ENCODE data around the gene PABPC3. TPM values are rescaled to one million over a fixed set of nuclear protein-coding genes. Genes with fewer than 3 reads are reported as not detected.

PABPC3 gene
- total and polyA plus RNA-seq, 7 experiments from 2014 or later, result 0.13 to 0.87 (median 0.22) TPM

- Histone ChIP-seq H3K36me3 (ENCODE audit: control insufficient read depth in 2 of 3, insufficient read depth in 3 of 3, low read length in 3 of 3) (no peaks in the 10 kb centered on the region), H3K27ac (ENCODE audit: low read depth, low read length) (no peak overlapping the region), H3K4me3 (ENCODE audit: low read length) (no peak overlapping the region), H3K9me3 (ENCODE audit: control insufficient read depth in 2 of 3, low read length in 3 of 3) (no peaks in the 10 kb centered on the region), H3K4me1 (ENCODE audit: control insufficient read depth in 2 of 2, insufficient read depth in 2 of 2, low read length in 2 of 2) (no peaks in the 10 kb centered on the region), H3K27me3 (ENCODE audit: control insufficient read depth in 2 of 2, insufficient read depth in 2 of 2, low read length in 2 of 2) (no peaks in the 10 kb centered on the region)
- Mint-ChIP-seq H3K4me3 (no peak overlapping the region), H3K4me1 (peaks cover 0 to 5% (median 0%) of the 10 kb centered on the region in 7 donors), H3K27me3 (peaks cover 12 to 29% (median 21%) of the 10 kb centered on the region in 5 donors), H3K36me3 (no peaks in the 10 kb centered on the region), H3K9me3 (peaks cover 0 to 10% (median 0%) of the 10 kb centered on the region in 11 donors), H3K27ac (no peak overlapping the region)
- intact Hi-C loops (cut with micrococcal nuclease), result no loop called here
- DNase-seq (no peak), ATAC-seq (no peak)
- ChIA-PET POLR2A (no interaction called here), CTCF (no interaction called here)
These were observed 13.4 kb downstream of the PABPC3 start for GRCh38 chr13:25109341-25109740.

- H3K27me3 Mint-ChIP-seq, result peaks cover 18 to 33% (median 25%) of the 10 kb centered on the region in 5 donors
- no peaks in the 10 kb centered on the region for H3K36me3 Mint-ChIP-seq
- H3K27ac Mint-ChIP-seq, result no peak overlapping the region
- intact Hi-C loops (cut with micrococcal nuclease), result loop anchor here in 1 of 2 donors (5.0 kb wide), 1 partner anchor 114 kb away; no protein-coding TSS in a partner anchor
- POLR2A ChIA-PET, result no interaction called here
- Histone ChIP-seq H3K4me1 (ENCODE audit: control insufficient read depth in 2 of 2, insufficient read depth in 2 of 2, low read length in 2 of 2) (no peaks in the 10 kb centered on the region), H3K36me3 (ENCODE audit: control insufficient read depth in 2 of 3, insufficient read depth in 3 of 3, low read length in 3 of 3) (no peaks in the 10 kb centered on the region), H3K27ac (ENCODE audit: low read depth, low read length) (no peak overlapping the region), H3K9me3 (ENCODE audit: control insufficient read depth in 2 of 3, low read length in 3 of 3) (no peaks in the 10 kb centered on the region), H3K27me3 (ENCODE audit: control insufficient read depth in 2 of 2, insufficient read depth in 2 of 2, low read length in 2 of 2) (no peaks in the 10 kb centered on the region), H3K4me3 (ENCODE audit: low read length) (no peak overlapping the region)
- H3K4me3 Mint-ChIP-seq, result no peak overlapping the region
- CTCF ChIA-PET, result interaction anchor here (0.6 kb wide), 1 partner anchor 73 kb away, joined by 3 read pairs; no protein-coding TSS in a partner anchor
- peaks cover 0 to 10% (median 0%) of the 10 kb centered on the region in 11 donors for H3K9me3 Mint-ChIP-seq
- peaks cover 0 to 6% (median 0%) of the 10 kb centered on the region in 7 donors for H3K4me1 Mint-ChIP-seq
- DNase-seq, result no peak
- no peak for ATAC-seq
These were observed 15.1 kb downstream of the PABPC3 start for GRCh38 chr13:25110956-25111584.

GRCh38 chr13:25111585-25111956, 15.6 kb downstream of the PABPC3 start:
- Mint-ChIP-seq H3K27ac (no peak overlapping the region), H3K4me3 (no peak overlapping the region), H3K9me3 (peaks cover 0 to 10% (median 0%) of the 10 kb centered on the region in 11 donors), H3K4me1 (peaks cover 0 to 6% (median 0%) of the 10 kb centered on the region in 7 donors), H3K36me3 (no peaks in the 10 kb centered on the region), H3K27me3 (peaks cover 22 to 33% (median 29%) of the 10 kb centered on the region in 5 donors)
- no peaks in the 10 kb centered on the region for H3K36me3 ChIP-seq (ENCODE audit: control insufficient read depth in 2 of 3, insufficient read depth in 3 of 3, low read length in 3 of 3)
- POLR2A ChIA-PET, result no interaction called here
- no peak for DNase-seq
- ATAC-seq, result no peak
- H3K9me3 ChIP-seq (ENCODE audit: control insufficient read depth in 2 of 3, low read length in 3 of 3), result no peaks in the 10 kb centered on the region
- no peak overlapping the region for H3K4me3 ChIP-seq (ENCODE audit: low read length)
- H3K4me1 ChIP-seq (ENCODE audit: control insufficient read depth in 2 of 2, insufficient read depth in 2 of 2, low read length in 2 of 2), result no peaks in the 10 kb centered on the region
- H3K27ac ChIP-seq (ENCODE audit: low read depth, low read length), result no peak overlapping the region
- CTCF ChIA-PET, result no interaction called here
- intact Hi-C loops (cut with micrococcal nuclease), result loop anchor here in 1 of 2 donors (5.0 kb wide), 1 partner anchor 114 kb away; no protein-coding TSS in a partner anchor
- H3K27me3 ChIP-seq (ENCODE audit: control insufficient read depth in 2 of 2, insufficient read depth in 2 of 2, low read length in 2 of 2), result no peaks in the 10 kb centered on the region

GRCh38 chr13:25112695-25113255, 16.8 kb downstream of the PABPC3 start:
- H3K4me1 ChIP-seq (ENCODE audit: control insufficient read depth in 2 of 2, insufficient read depth in 2 of 2, low read length in 2 of 2), result no peaks in the 10 kb centered on the region
- H3K36me3 ChIP-seq (ENCODE audit: control insufficient read depth in 2 of 3, insufficient read depth in 3 of 3, low read length in 3 of 3), result no peaks in the 10 kb centered on the region
- peaks cover 0 to 6% (median 0%) of the 10 kb centered on the region in 7 donors for H3K4me1 Mint-ChIP-seq
- H3K27me3 ChIP-seq (ENCODE audit: control insufficient read depth in 2 of 2, insufficient read depth in 2 of 2, low read length in 2 of 2), result no peaks in the 10 kb centered on the region
- no peak overlapping the region for H3K27ac Mint-ChIP-seq
- ATAC-seq (no peak), DNase-seq (no peak)
- no peak overlapping the region for H3K4me3 ChIP-seq (ENCODE audit: low read length)
- ChIA-PET POLR2A (no interaction called here), CTCF (no interaction called here)
- no peaks in the 10 kb centered on the region for H3K9me3 ChIP-seq (ENCODE audit: control insufficient read depth in 2 of 3, low read length in 3 of 3)
- no peaks in the 10 kb centered on the region for H3K36me3 Mint-ChIP-seq
- H3K27ac ChIP-seq (ENCODE audit: low read depth, low read length), result no peak overlapping the region
- no peak overlapping the region for H3K4me3 Mint-ChIP-seq
- peaks cover 23 to 39% (median 33%) of the 10 kb centered on the region in 5 donors for H3K27me3 Mint-ChIP-seq
- H3K9me3 Mint-ChIP-seq, result peaks cover 0 to 10% (median 0%) of the 10 kb centered on the region in 11 donors
- intact Hi-C loops (cut with micrococcal nuclease), result loop anchor here in 1 of 2 donors (5.0 kb wide), 1 partner anchor 115 kb away; no protein-coding TSS in a partner anchor

GRCh38 chr13:25114220-25114619, 18.3 kb downstream of the PABPC3 start:
- DNase-seq, result peak in 8 of 9 donors; percentile 12 to 59 (median 27)

GRCh38 chr13:25116044-25116443, 20.1 kb downstream of the PABPC3 start:
- no peak overlapping the region for H3K27ac Mint-ChIP-seq
- no peak overlapping the region for H3K4me3 Mint-ChIP-seq
- ChIA-PET CTCF (no interaction called here), POLR2A (no interaction called here)
- peaks cover 0 to 2% (median 0%) of the 10 kb centered on the region in 11 donors for H3K9me3 Mint-ChIP-seq
- peaks cover 28 to 58% (median 47%) of the 10 kb centered on the region in 5 donors for H3K27me3 Mint-ChIP-seq
- H3K4me1 Mint-ChIP-seq, result peaks cover 0 to 6% (median 0%) of the 10 kb centered on the region in 7 donors
- no peak overlapping the region for H3K27ac ChIP-seq (ENCODE audit: low read depth, low read length)
- no peak for ATAC-seq
- no peaks in the 10 kb centered on the region for H3K36me3 Mint-ChIP-seq
- no peaks in the 10 kb centered on the region for H3K36me3 ChIP-seq (ENCODE audit: control insufficient read depth in 2 of 3, insufficient read depth in 3 of 3, low read length in 3 of 3)
- no peaks in the 10 kb centered on the region for H3K9me3 ChIP-seq (ENCODE audit: control insufficient read depth in 2 of 3, low read length in 3 of 3)
- no peak for DNase-seq
- H3K4me1 ChIP-seq (ENCODE audit: control insufficient read depth in 2 of 2, insufficient read depth in 2 of 2, low read length in 2 of 2), result no peaks in the 10 kb centered on the region
- H3K4me3 ChIP-seq (ENCODE audit: low read length), result no peak overlapping the region
- no peaks in the 10 kb centered on the region for H3K27me3 ChIP-seq (ENCODE audit: control insufficient read depth in 2 of 2, insufficient read depth in 2 of 2, low read length in 2 of 2)
- intact Hi-C loops (cut with micrococcal nuclease), result no loop called here

More at GRCh38 chr13:25114220-25114619, 18.3 kb downstream of the PABPC3 start:
- Histone ChIP-seq H3K4me3 (ENCODE audit: low read length) (no peak overlapping the region), H3K36me3 (ENCODE audit: control insufficient read depth in 2 of 3, insufficient read depth in 3 of 3, low read length in 3 of 3) (no peaks in the 10 kb centered on the region), H3K27me3 (ENCODE audit: control insufficient read depth in 2 of 2, insufficient read depth in 2 of 2, low read length in 2 of 2) (no peaks in the 10 kb centered on the region), H3K27ac (ENCODE audit: low read depth, low read length) (no peak overlapping the region), H3K4me1 (ENCODE audit: control insufficient read depth in 2 of 2, insufficient read depth in 2 of 2, low read length in 2 of 2) (no peaks in the 10 kb centered on the region), H3K9me3 (ENCODE audit: control insufficient read depth in 2 of 3, low read length in 3 of 3) (no peaks in the 10 kb centered on the region)
- intact Hi-C loops (cut with micrococcal nuclease), result loop anchor here (1.0 to 5.0 kb wide), 2 partner anchors 117 to 119 kb away; no protein-coding TSS in a partner anchor
- no peak overlapping the region for H3K4me3 Mint-ChIP-seq
- H3K36me3 Mint-ChIP-seq, result no peaks in the 10 kb centered on the region
- ATAC-seq, result peak; percentile 77
- POLR2A ChIA-PET, result no interaction called here
- H3K9me3 Mint-ChIP-seq, result peaks cover 0 to 3% (median 0%) of the 10 kb centered on the region in 11 donors
- H3K27ac Mint-ChIP-seq, result no peak overlapping the region
- CTCF ChIA-PET, result interaction anchor here (0.7 to 1.0 kb wide), 2 partner anchors 22 to 119 kb away, joined by 3 to 4 read pairs; no protein-coding TSS in a partner anchor
- H3K27me3 Mint-ChIP-seq, result peaks cover 25 to 50% (median 37%) of the 10 kb centered on the region in 5 donors
- H3K4me1 Mint-ChIP-seq, result peaks cover 0 to 6% (median 0%) of the 10 kb centered on the region in 7 donors
